ENCODE data around the gene KCNF1. TPM values are rescaled to one million over a fixed set of nuclear protein-coding genes. Genes with fewer than 3 reads are reported as not detected.

The KCNF1 gene
- total RNA-seq, 1 donor from 2014 or later = 0.83 TPM

DNA sequence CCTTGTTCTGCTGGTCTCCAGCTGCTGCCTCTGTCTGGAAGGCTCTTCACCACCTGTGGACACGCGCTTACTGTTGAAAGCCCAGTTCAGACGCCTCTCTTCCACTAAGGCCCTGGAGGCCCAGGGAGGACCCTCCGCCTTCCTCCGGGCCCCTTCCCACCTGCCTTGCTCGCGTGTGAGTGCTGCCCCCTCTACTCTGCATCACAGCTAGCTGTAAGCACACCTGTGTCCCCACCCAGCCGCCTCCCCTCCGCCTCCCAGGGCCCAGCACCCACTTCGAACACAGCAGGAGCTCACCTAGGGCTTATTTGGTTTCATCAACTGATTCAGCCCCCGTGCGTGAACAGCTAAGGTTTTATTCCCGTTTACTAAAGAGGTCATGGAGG is 49.7 kb downstream of the KCNF1 start:
- Mint-ChIP-seq H3K27ac (no peak overlapping the region), H3K4me3 (no peak overlapping the region), H3K27me3 (ENCODE audit: low read depth) (peaks cover 45% of the 10 kb centered on the region), H3K4me1 (peaks cover 13% of the 10 kb centered on the region), H3K36me3 (no peaks in the 10 kb centered on the region), H3K9me3 (peaks cover 5% of the 10 kb centered on the region)
- no peak for DNase-seq (ENCODE audit: low spot score in 2 of 2, unreplicated experiment in 2 of 2)
- TF ChIP-seq, protein P1, sequence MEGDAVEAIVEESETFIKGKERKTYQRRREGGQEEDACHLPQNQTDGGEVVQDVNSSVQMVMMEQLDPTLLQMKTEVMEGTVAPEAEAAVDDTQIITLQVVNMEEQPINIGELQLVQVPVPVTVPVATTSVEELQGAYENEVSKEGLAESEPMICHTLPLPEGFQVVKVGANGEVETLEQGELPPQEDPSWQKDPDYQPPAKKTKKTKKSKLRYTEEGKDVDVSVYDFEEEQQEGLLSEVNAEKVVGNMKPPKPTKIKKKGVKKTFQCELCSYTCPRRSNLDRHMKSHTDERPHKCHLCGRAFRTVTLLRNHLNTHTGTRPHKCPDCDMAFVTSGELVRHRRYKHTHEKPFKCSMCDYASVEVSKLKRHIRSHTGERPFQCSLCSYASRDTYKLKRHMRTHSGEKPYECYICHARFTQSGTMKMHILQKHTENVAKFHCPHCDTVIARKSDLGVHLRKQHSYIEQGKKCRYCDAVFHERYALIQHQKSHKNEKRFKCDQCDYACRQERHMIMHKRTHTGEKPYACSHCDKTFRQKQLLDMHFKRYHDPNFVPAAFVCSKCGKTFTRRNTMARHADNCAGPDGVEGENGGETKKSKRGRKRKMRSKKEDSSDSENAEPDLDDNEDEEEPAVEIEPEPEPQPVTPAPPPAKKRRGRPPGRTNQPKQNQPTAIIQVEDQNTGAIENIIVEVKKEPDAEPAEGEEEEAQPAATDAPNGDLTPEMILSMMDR (IDR thresholded peaks at IDR 0.05; ENCODE audit: unreplicated experiment) = no peak

DNA sequence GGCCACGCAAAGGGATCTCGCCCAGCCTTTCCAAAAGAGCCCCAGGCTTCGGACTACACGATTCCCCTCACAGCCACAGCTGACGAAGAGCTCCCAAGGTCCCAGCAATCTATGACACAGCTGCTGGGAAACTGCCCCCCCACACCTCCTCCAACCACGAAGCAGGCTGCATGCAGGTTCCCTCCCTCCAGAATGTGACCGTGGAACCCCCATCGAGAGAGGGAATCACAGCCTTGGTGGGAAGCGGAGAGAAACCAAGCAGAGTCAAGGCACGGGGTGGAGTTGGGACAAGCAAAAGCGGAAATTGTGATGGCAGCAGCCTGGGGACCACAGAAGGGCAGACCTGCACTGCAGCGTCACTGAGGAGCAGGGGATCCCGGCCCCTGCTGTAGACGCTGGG is 50.3 kb downstream of the KCNF1 start:
- Mint-ChIP-seq H3K36me3 (no peaks in the 10 kb centered on the region), H3K4me3 (no peak overlapping the region), H3K27me3 (ENCODE audit: low read depth) (peaks cover 47% of the 10 kb centered on the region), H3K27ac (no peak overlapping the region), H3K9me3 (peaks cover 5% of the 10 kb centered on the region), H3K4me1 (peaks cover 13% of the 10 kb centered on the region)
- no peak for DNase-seq (ENCODE audit: low spot score in 2 of 2, unreplicated experiment in 2 of 2)
- TF ChIP-seq, protein P1 (IDR thresholded peaks at IDR 0.05; ENCODE audit: unreplicated experiment) = no peak

DNA sequence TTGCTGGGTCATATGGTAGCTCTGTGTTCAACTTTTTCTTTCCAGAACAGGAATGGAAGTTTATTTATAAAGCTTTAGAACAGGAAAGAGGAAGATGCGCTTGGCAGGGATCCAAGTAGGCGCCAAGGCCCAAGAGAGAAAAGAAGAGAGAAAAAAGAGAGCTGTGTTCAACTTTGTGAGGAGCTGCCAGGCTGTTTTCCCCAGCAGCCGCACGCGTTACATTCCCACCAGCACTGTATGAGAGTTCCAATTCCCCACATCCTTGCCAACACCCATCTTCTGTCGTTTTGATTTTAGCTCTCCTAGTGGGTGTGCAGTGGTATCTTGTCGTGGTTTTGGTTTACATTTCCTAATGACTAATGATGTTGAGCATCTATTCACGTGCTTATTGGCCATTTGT is 51.4 kb downstream of the KCNF1 start:
- H3K4me3 Mint-ChIP-seq = no peak overlapping the region
- H3K36me3 Mint-ChIP-seq = no peaks in the 10 kb centered on the region
- no peak for DNase-seq (ENCODE audit: low spot score in 2 of 2, unreplicated experiment in 2 of 2)
- TF ChIP-seq, protein P1 (IDR thresholded peaks at IDR 0.05; ENCODE audit: unreplicated experiment) = no peak
- peaks cover 46% of the 10 kb centered on the region for H3K27me3 Mint-ChIP-seq (ENCODE audit: low read depth)
- H3K4me1 Mint-ChIP-seq = peaks cover 13% of the 10 kb centered on the region
- peaks cover 5% of the 10 kb centered on the region for H3K9me3 Mint-ChIP-seq
- no peak overlapping the region for H3K27ac Mint-ChIP-seq

Other genes with a start within 250 kb of the KCNF1 start
- gene NOL10, start 222.0 kb upstream of the KCNF1 start, total RNA-seq = 24.8 to 25.7 TPM (median 25.6 TPM) in 3 replicates
- gene ATP6V1C2, start 190.3 kb upstream of the KCNF1 start, total RNA-seq = 0.09 to 0.27 TPM (median 0.27 TPM) in 3 replicates
- 201 to 210 TPM (median 208 TPM) in 3 replicates for gene PDIA6, start 99.1 kb upstream of the KCNF1 start, total RNA-seq
- gene SLC66A3, start 243.5 kb downstream of the KCNF1 start, total RNA-seq = 6.0 to 7.3 TPM (median 6.3 TPM) in 3 replicates